Nephron (organoid): ENCODE data around the gene ASB2.

ENCODE experiments used
- H3K27ac Mint-ChIP-seq, 3 experiments: 2 replicates each; pipeline ENCODE4 v1.8.0; 2020; ENCODE audit warnings: mixed read lengths in 3 of 3, mild to moderate bottlenecking in 2 of 3, moderate library complexity in 1 of 3
- H3K27me3 Mint-ChIP-seq: 2 replicates; pipeline ENCODE4 v1.8.0; 2021; ENCODE audit warnings: low read depth, mild to moderate bottlenecking, moderate library complexity, mixed read lengths
- H3K36me3 Mint-ChIP-seq: 2 replicates; pipeline ENCODE4 v1.8.0; 2020; ENCODE audit warnings: low read depth, mixed read lengths
- H3K4me1 Mint-ChIP-seq: 2 replicates; pipeline ENCODE4 v1.8.0; 2020; ENCODE audit warnings: mixed read lengths
- H3K4me3 Mint-ChIP-seq, 3 experiments: 2 replicates each; pipeline ENCODE4 v1.8.0; 2020; ENCODE audit warnings: mild to moderate bottlenecking in 3 of 3, mixed read lengths in 3 of 3, moderate library complexity in 2 of 3
- H3K9me3 Mint-ChIP-seq: 2 replicates; pipeline ENCODE4 v1.8.0; 2020; ENCODE audit warnings: mixed read lengths
- TF ChIP-seq, protein P1 (sequence below), 3 experiments: fragments of 200-600 bp; sonication (generic); IDR thresholded peaks; one replicate each; pipeline ENCODE4 v1.5.0; 2021; ENCODE audit warnings: antibody characterized with exemption in 3 of 3; ENCODE audit not compliant: unreplicated experiment in 3 of 3

The ASB2 gene

DNA sequence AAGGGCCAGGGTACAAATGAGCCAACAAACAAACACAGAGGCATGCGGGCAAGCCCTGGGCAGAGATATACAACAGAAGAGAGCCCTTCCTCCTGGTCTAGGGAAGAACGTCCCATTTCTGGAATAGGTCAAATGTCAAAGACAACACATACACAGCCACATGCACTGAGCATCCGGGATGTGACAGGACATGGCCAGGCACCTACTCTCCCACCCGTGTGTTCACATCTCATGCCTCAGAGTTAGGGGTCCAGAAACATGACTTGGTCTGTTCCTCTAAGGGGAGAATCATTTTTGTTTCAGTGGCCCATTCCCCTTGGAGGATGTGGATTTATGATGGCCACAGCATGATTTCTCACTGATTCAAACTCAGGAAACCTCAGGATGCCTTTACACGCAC, 801 bp upstream of the ASB2 start:
- H3K27ac Mint-ChIP-seq, result peak overlapping the region in 1 of 3 experiments; percentile 49
- H3K27me3 Mint-ChIP-seq, result peaks cover 6% of the 10 kb centered on the region
- H3K4me1 Mint-ChIP-seq, result peaks cover 54% of the 10 kb centered on the region
- H3K9me3 Mint-ChIP-seq, result no peaks in the 10 kb centered on the region
- no peak overlapping the region for H3K4me3 Mint-ChIP-seq
- H3K36me3 Mint-ChIP-seq, result no peaks in the 10 kb centered on the region
- TF ChIP-seq, protein P1, sequence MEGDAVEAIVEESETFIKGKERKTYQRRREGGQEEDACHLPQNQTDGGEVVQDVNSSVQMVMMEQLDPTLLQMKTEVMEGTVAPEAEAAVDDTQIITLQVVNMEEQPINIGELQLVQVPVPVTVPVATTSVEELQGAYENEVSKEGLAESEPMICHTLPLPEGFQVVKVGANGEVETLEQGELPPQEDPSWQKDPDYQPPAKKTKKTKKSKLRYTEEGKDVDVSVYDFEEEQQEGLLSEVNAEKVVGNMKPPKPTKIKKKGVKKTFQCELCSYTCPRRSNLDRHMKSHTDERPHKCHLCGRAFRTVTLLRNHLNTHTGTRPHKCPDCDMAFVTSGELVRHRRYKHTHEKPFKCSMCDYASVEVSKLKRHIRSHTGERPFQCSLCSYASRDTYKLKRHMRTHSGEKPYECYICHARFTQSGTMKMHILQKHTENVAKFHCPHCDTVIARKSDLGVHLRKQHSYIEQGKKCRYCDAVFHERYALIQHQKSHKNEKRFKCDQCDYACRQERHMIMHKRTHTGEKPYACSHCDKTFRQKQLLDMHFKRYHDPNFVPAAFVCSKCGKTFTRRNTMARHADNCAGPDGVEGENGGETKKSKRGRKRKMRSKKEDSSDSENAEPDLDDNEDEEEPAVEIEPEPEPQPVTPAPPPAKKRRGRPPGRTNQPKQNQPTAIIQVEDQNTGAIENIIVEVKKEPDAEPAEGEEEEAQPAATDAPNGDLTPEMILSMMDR (IDR thresholded peaks at IDR 0.05; ENCODE audit: unreplicated experiment in 3 of 3), result no peak

DNA sequence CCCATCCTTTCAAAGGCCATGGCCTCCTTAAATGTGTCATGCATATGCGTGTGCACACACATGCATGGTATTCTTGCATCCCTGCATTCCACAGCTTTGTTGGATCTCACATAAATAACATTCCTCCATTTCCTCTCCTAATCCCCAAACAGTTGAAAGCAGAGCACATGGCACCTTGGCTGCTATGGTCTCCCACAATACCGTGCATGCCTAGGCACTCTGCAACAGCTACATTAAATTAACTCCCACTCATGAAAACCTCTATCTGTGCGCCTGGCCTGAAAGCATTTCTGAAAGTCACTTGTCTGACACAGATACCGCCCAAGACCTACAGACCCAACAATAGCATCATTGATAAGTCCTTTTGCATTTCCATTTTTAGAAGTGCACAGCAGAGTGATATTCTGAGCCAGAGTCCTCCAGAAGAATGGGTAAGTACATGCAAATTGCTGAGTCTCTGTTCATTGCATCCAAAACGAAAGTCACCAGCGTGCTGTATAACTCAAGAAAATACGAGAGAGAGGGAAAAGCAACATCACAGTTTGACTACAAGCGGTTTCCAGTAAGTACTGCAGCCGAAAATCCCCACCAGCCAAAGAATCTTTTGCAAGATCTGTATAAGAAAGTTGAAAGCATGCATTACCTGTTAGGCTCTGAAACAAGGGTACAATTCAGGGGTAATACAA, 436 bp downstream of the ASB2 start:
- Mint-ChIP-seq H3K27ac (peak overlapping the region in 1 of 3 experiments; percentile 49), H3K9me3 (no peaks in the 10 kb centered on the region)

DNA sequence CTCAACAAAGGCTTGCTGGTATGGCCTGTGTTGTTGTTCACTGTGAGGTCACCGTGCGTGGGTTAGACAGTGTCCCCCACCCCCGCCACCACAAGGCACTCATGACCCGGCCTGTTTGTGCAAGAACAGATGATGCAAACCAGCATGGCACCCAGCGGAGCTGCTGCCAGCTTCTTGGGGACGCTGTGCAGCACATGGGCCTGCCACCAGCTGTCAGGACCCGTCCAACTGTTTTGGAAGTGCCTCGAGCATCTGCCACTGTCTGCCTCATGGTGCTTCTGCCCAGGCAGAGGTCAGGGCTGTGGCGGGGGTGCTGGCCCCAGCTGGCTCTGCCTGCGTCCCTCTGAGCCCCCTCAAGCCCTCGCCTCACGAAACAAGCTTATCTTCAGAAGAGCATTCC, 1.5 kb downstream of the ASB2 start:
- no peaks in the 10 kb centered on the region for H3K9me3 Mint-ChIP-seq
- peaks cover 53% of the 10 kb centered on the region for H3K4me1 Mint-ChIP-seq
- H3K4me3 Mint-ChIP-seq, result no peak overlapping the region
- peaks cover 10% of the 10 kb centered on the region for H3K27me3 Mint-ChIP-seq
- H3K27ac Mint-ChIP-seq, result peak overlapping the region in 1 of 3 experiments; percentile 69
- TF ChIP-seq, protein P1 (IDR thresholded peaks at IDR 0.05; ENCODE audit: unreplicated experiment in 3 of 3), result no peak
- H3K36me3 Mint-ChIP-seq, result no peaks in the 10 kb centered on the region

More for the DNA sequence above, 436 bp downstream of the ASB2 start:
- Mint-ChIP-seq H3K36me3 (no peaks in the 10 kb centered on the region), H3K4me1 (peaks cover 53% of the 10 kb centered on the region), H3K27me3 (peaks cover 10% of the 10 kb centered on the region), H3K4me3 (peak overlapping the region in 2 of 3 experiments; percentile 10 to 69)
- TF ChIP-seq, protein P1 (IDR thresholded peaks at IDR 0.05; ENCODE audit: unreplicated experiment in 3 of 3), result no peak

DNA sequence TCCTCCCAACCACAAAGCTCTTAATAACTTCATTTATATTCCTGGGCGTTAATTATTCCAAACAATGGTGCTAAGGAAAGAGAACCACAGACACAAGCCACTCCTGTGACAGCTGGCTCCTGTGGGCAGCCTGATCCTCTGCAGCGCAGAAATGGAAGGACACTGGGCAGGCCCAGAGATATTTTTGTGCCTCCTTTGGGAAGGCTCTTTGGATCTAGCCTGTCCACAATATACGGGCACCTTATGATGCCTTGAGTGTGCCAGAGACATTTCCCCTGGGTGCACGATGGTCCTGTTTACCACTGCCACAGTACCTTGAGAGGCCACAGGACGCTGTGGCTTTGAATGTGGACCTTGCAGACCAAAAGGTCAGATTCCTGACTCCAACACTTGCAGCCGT, 2.1 kb downstream of the ASB2 start:
- TF ChIP-seq, protein P1 (IDR thresholded peaks at IDR 0.05; ENCODE audit: unreplicated experiment in 3 of 3), result no peak
- Mint-ChIP-seq H3K27ac (peak overlapping the region in 1 of 3 experiments; percentile 69), H3K4me3 (peak overlapping the region in 1 of 3 experiments; percentile 6), H3K27me3 (peaks cover 10% of the 10 kb centered on the region), H3K9me3 (no peaks in the 10 kb centered on the region), H3K36me3 (no peaks in the 10 kb centered on the region), H3K4me1 (peaks cover 53% of the 10 kb centered on the region)

DNA sequence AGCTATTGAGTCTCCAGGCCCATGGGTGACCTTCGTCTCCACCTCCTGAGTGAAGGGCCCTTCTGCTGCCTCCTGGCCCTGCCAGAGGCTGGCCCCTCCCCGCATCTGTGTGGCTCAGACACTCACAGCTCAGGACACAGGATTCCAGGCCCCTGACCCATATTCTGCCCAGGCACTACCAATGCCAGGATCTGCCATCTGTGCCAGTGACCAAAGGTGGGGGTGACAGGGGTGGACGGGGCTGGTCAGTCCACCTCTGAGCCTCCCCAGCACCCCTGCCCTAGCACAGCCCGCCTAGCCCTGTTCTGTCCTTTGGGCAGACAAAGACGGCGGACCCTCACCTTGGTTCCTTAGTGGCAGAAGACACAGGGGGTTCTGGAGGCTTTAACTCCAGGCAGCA, 2.8 kb downstream of the ASB2 start:
- Mint-ChIP-seq H3K27ac (no peak overlapping the region), H3K9me3 (no peaks in the 10 kb centered on the region), H3K36me3 (no peaks in the 10 kb centered on the region), H3K4me3 (no peak overlapping the region), H3K4me1 (peaks cover 60% of the 10 kb centered on the region), H3K27me3 (peaks cover 16% of the 10 kb centered on the region)
- TF ChIP-seq, protein P1 (IDR thresholded peaks at IDR 0.05; ENCODE audit: unreplicated experiment in 3 of 3), result no peak
